ENCODE data around the gene ABCB7.
"Not testable (repeated sequence)": the region's sequence is repeated elsewhere in the genome, so short reads cannot be mapped to it uniquely, and the experiment has no call there.

The ABCB7 gene

GRCh38 chrX:75045369-75045768 lies 110.7 kb downstream of the ABCB7 start:
- Histone ChIP-seq H3K9ac (no peak overlapping the region), H3K36me3 (ENCODE audit: control insufficient read depth, insufficient read depth, low read length) (no peaks in the 10 kb centered on the region), H3K4me1 (no peaks in the 10 kb centered on the region), H3K4me3 (ENCODE audit: low read depth, low read length) (no peak overlapping the region), H3K27me3 (ENCODE audit: control insufficient read depth, insufficient read depth, low read length) (no peaks in the 10 kb centered on the region), H2AFZ (no peak overlapping the region), H3K4me2 (ENCODE audit: low read length) (no peak overlapping the region), H3K27ac (no peak overlapping the region), H3K9me3 (ENCODE audit: control insufficient read depth, low read length) (no peaks in the 10 kb centered on the region), H3K79me2 (no peaks in the 10 kb centered on the region)
- TF ChIP-seq, protein P1, sequence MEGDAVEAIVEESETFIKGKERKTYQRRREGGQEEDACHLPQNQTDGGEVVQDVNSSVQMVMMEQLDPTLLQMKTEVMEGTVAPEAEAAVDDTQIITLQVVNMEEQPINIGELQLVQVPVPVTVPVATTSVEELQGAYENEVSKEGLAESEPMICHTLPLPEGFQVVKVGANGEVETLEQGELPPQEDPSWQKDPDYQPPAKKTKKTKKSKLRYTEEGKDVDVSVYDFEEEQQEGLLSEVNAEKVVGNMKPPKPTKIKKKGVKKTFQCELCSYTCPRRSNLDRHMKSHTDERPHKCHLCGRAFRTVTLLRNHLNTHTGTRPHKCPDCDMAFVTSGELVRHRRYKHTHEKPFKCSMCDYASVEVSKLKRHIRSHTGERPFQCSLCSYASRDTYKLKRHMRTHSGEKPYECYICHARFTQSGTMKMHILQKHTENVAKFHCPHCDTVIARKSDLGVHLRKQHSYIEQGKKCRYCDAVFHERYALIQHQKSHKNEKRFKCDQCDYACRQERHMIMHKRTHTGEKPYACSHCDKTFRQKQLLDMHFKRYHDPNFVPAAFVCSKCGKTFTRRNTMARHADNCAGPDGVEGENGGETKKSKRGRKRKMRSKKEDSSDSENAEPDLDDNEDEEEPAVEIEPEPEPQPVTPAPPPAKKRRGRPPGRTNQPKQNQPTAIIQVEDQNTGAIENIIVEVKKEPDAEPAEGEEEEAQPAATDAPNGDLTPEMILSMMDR (IDR thresholded peaks at IDR 0.05) = no peak

DNA sequence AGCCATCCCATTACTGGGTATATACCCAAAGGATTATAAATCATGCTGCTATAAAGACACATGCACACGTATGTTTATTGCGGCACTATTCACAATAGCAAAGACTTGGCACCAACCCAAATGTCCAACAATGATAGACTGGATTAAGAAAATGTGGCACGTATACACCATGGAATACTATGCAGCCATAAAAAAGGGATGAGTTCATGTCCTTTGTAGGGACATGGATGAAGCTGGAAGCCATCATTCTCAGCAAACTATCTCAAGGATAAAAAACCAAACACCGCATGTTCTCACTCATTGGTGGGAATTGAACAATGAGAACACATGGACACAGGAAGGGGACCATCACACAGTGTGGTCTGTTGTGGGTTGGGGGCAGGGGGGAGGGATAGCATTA lies 111.9 kb downstream of the ABCB7 start:
- not testable (repeated sequence) for H3K9ac ChIP-seq; H3K4me2 ChIP-seq (ENCODE audit: low read length); H3K79me2 ChIP-seq; H3K9me3 ChIP-seq (ENCODE audit: control insufficient read depth, low read length); H3K4me1 ChIP-seq; H2AFZ ChIP-seq; H3K4me3 ChIP-seq (ENCODE audit: low read depth, low read length); H3K36me3 ChIP-seq (ENCODE audit: control insufficient read depth, insufficient read depth, low read length); H3K27ac ChIP-seq; H3K27me3 ChIP-seq (ENCODE audit: control insufficient read depth, insufficient read depth, low read length)

DNA sequence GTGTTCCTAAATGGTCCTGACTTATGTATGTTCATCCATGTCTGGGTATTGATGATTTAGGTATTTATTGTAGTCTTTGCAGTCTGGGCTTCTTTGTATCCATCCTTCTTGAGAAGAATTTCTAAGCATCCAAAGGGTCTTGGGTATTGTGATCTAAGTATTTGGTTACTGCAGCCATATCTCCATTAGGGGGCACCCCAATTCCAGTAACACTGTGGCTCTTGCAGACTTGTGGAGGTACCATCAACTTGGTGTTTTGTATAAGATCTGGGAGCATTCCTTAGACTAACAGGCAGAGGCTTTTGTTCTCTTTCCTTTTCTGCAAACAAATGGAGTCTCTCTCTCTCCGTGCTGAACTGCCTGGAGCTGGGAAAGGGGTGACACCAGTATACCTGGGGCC lies 117.2 kb downstream of the ABCB7 start:
- Histone ChIP-seq H3K9ac (no peak overlapping the region), H3K4me3 (ENCODE audit: low read depth, low read length) (no peak overlapping the region), H3K4me1 (no peaks in the 10 kb centered on the region), H3K27ac (no peak overlapping the region), H2AFZ (no peak overlapping the region), H3K9me3 (ENCODE audit: control insufficient read depth, low read length) (no peaks in the 10 kb centered on the region), H3K4me2 (ENCODE audit: low read length) (no peak overlapping the region), H3K79me2 (no peaks in the 10 kb centered on the region), H3K27me3 (ENCODE audit: control insufficient read depth, insufficient read depth, low read length) (no peaks in the 10 kb centered on the region), H3K36me3 (ENCODE audit: control insufficient read depth, insufficient read depth, low read length) (no peaks in the 10 kb centered on the region)
- TF ChIP-seq, protein P1 (IDR thresholded peaks at IDR 0.05) = no peak

Measured in parathyroid adenoma (tissue), 2 donors.